ENCODE data around the gene NAA16. TPM values are rescaled to one million over a fixed set of nuclear protein-coding genes. Genes with fewer than 3 reads are reported as not detected.

NAA16 gene
- total RNA-seq, 1 experiment from 2014 or later: 32.4 TPM

- Mint-ChIP-seq H3K4me3 (ENCODE audit: unreplicated experiment) (no peak overlapping the region), H3K27ac (ENCODE audit: unreplicated experiment) (no peak overlapping the region), H3K9me3 (ENCODE audit: unreplicated experiment) (no peaks in the 10 kb centered on the region), H3K36me3 (ENCODE audit: insufficient read depth, unreplicated experiment) (no peaks in the 10 kb centered on the region), H3K27me3 (ENCODE audit: insufficient read depth, unreplicated experiment) (no peaks in the 10 kb centered on the region), H3K4me1 (ENCODE audit: low read depth, unreplicated experiment) (peaks cover 4% of the 10 kb centered on the region)
- TF ChIP-seq CTCF (IDR thresholded peaks at IDR 0.05; ENCODE audit: insufficient read depth in 1 of 2, low read depth in 1 of 2, low read length in 1 of 2, severe bottlenecking in 1 of 2, unreplicated experiment in 1 of 2): no peak
- intact Hi-C loops (cut with micrococcal nuclease; ENCODE audit: unreplicated experiment): loop anchor here (10.0 kb wide), 1 partner anchor 311 kb away; no protein-coding TSS in a partner anchor
- Histone ChIP-seq H3K27me3 (replicated peaks; ENCODE audit: control insufficient read depth, insufficient read depth, low read length) (no peaks in the 10 kb centered on the region), H3K36me3 (ENCODE audit: control insufficient read depth, insufficient read depth, low read length) (no peaks in the 10 kb centered on the region), H3K4me3 (ENCODE audit: low read depth, low read length) (no peak overlapping the region), H3K9me3 (no peaks in the 10 kb centered on the region), H3K4me1 (no peaks in the 10 kb centered on the region)
- POLR2A ChIA-PET: interaction anchor here (0.6 kb wide), 1 partner anchor 9 kb away, joined by 4 read pairs; no protein-coding TSS in a partner anchor
- BruUV-seq (replicated peaks): no TSS peak
- CTCF ChIA-PET: no interaction called here
- DNase-seq: no peak
Observed at GRCh38 chr13:41386211-41386610, 75.1 kb downstream of the NAA16 start.

GRCh38 chr13:41387576-41387975 is 76.5 kb downstream of the NAA16 start:
- POLR2A ChIA-PET: no interaction called here
- Mint-ChIP-seq H3K36me3 (ENCODE audit: insufficient read depth, unreplicated experiment) (no peaks in the 10 kb centered on the region), H3K9me3 (ENCODE audit: unreplicated experiment) (no peaks in the 10 kb centered on the region), H3K4me1 (ENCODE audit: low read depth, unreplicated experiment) (peaks cover 4% of the 10 kb centered on the region), H3K4me3 (ENCODE audit: unreplicated experiment) (no peak overlapping the region), H3K27me3 (ENCODE audit: insufficient read depth, unreplicated experiment) (no peaks in the 10 kb centered on the region), H3K27ac (ENCODE audit: unreplicated experiment) (no peak overlapping the region)
- no peak for DNase-seq
- H3K27me3 ChIP-seq (replicated peaks; ENCODE audit: control insufficient read depth, insufficient read depth, low read length): no peaks in the 10 kb centered on the region
- intact Hi-C loops (cut with micrococcal nuclease; ENCODE audit: unreplicated experiment): loop anchor here (10.0 kb wide), 1 partner anchor 313 kb away; no protein-coding TSS in a partner anchor
- no peak for TF ChIP-seq CTCF (IDR thresholded peaks at IDR 0.05; ENCODE audit: insufficient read depth in 1 of 2, low read depth in 1 of 2, low read length in 1 of 2, severe bottlenecking in 1 of 2, unreplicated experiment in 1 of 2)
- CTCF ChIA-PET: interaction anchor here (1.7 kb wide), 1 partner anchor 265 kb away, joined by 7 read pairs; no protein-coding TSS in a partner anchor
- no peaks in the 10 kb centered on the region for H3K4me1 ChIP-seq
- H3K9me3 ChIP-seq: no peaks in the 10 kb centered on the region
- no TSS peak for BruUV-seq (replicated peaks)
- H3K4me3 ChIP-seq (ENCODE audit: low read depth, low read length): no peak overlapping the region
- no peaks in the 10 kb centered on the region for H3K36me3 ChIP-seq (ENCODE audit: control insufficient read depth, insufficient read depth, low read length)

GRCh38 chr13:41388143-41388881 is 77.2 kb downstream of the NAA16 start:
- peaks cover 4% of the 10 kb centered on the region for H3K4me1 Mint-ChIP-seq (ENCODE audit: low read depth, unreplicated experiment)
- Histone ChIP-seq H3K9me3 (no peaks in the 10 kb centered on the region), H3K36me3 (ENCODE audit: control insufficient read depth, insufficient read depth, low read length) (no peaks in the 10 kb centered on the region), H3K27me3 (replicated peaks; ENCODE audit: control insufficient read depth, insufficient read depth, low read length) (no peaks in the 10 kb centered on the region), H3K4me3 (ENCODE audit: low read depth, low read length) (no peak overlapping the region), H3K4me1 (no peaks in the 10 kb centered on the region)
- intact Hi-C loops (cut with micrococcal nuclease; ENCODE audit: unreplicated experiment): loop anchor here (10.0 kb wide), 1 partner anchor 314 kb away; no protein-coding TSS in a partner anchor
- DNase-seq: no peak
- no TSS peak for BruUV-seq (replicated peaks)
- POLR2A ChIA-PET: no interaction called here
- CTCF ChIA-PET: interaction anchor here (1.7 kb wide), 1 partner anchor 265 kb away, joined by 7 read pairs; no protein-coding TSS in a partner anchor
- TF ChIP-seq CTCF (IDR thresholded peaks at IDR 0.05; ENCODE audit: insufficient read depth in 1 of 2, low read depth in 1 of 2, low read length in 1 of 2, severe bottlenecking in 1 of 2, unreplicated experiment in 1 of 2): no peak
- H3K36me3 Mint-ChIP-seq (ENCODE audit: insufficient read depth, unreplicated experiment): no peaks in the 10 kb centered on the region
- H3K9me3 Mint-ChIP-seq (ENCODE audit: unreplicated experiment): peaks cover under 1% of the 10 kb centered on the region
- no peak overlapping the region for H3K27ac Mint-ChIP-seq (ENCODE audit: unreplicated experiment)
- H3K27me3 Mint-ChIP-seq (ENCODE audit: insufficient read depth, unreplicated experiment): no peaks in the 10 kb centered on the region
- no peak overlapping the region for H3K4me3 Mint-ChIP-seq (ENCODE audit: unreplicated experiment)

All from Caco-2 (cell line).